IMR-90 (cell line): ENCODE data around the gene JAGN1. TPM values are rescaled to one million over a fixed set of nuclear protein-coding genes. Genes with fewer than 3 reads are reported as not detected.

ENCODE experiments used
- ATAC-seq: fragments of 200-7000 bp; cut with Tn5 transposase; 2 replicates; pipeline ENCODE4 v1.9.1; 2020; ENCODE audit warnings: low read depth, mild to moderate bottlenecking, moderate library complexity
- BruUV-seq: library from RNA; stranded (reverse); fragments of 400-500 nt; replicated peaks from 2 replicates; lab custom pipeline; 2021; lab: Mats Ljungman, UMichigan
- CTCF ChIA-PET: fragments of 300-600 bp; formaldehyde crosslinking; extraction: SDS; loops from one replicate; lab custom pipeline; 2021; ENCODE audit warnings: antibody characterized with exemption; lab: Yijun Ruan, JAX
- POLR2A ChIA-PET: fragments of 300-600 bp; sonication (Branson Sonifier 250); formaldehyde crosslinking; loops from one replicate; lab custom pipeline; 2022; ENCODE audit warnings: antibody characterized with exemption; ENCODE audit not compliant: unreplicated experiment; lab: Charles Lee
- DNase-seq: peaks from one replicate; pipeline ENCODE4 v3.0.0; 2013
- H2AFZ ChIP-seq: replicated peaks from 2 replicates; pipeline ENCODE3; 2013; ENCODE audit warnings: low read length, mild to moderate bottlenecking; ENCODE audit not compliant: poor library complexity
- H2AK5ac ChIP-seq: 2 replicates; pipeline ENCODE4 v1.6.1; 2013; ENCODE audit warnings: low read depth, low read length, inconsistent platforms
- H2AK9ac ChIP-seq: replicated peaks from 2 replicates; pipeline ENCODE3; 2013; ENCODE audit warnings: mild to moderate bottlenecking, low read depth, low read length, moderate library complexity; ENCODE audit not compliant: poor library complexity
- H2BK120ac ChIP-seq: 2 replicates; pipeline ENCODE4 v1.6.1; 2013; ENCODE audit warnings: low read depth, low read length, inconsistent platforms
- H2BK15ac ChIP-seq: 3 replicates; pipeline ENCODE4 v1.6.1; 2013; ENCODE audit warnings: low read depth, low read length, inconsistent platforms
- H2BK20ac ChIP-seq: 2 replicates; pipeline ENCODE4 v1.6.1; 2013; ENCODE audit warnings: low read depth, mild to moderate bottlenecking, inconsistent platforms, low read length, moderate library complexity
- H2BK5ac ChIP-seq: 2 replicates; pipeline ENCODE4 v1.6.1; 2013; ENCODE audit warnings: mild to moderate bottlenecking, low read depth, low read length, inconsistent platforms; ENCODE audit not compliant: poor library complexity, severe bottlenecking
- H3K14ac ChIP-seq: replicated peaks from 2 replicates; pipeline ENCODE4 v1.6.1; 2013; ENCODE audit warnings: low read depth, low read length, inconsistent platforms
- H3K18ac ChIP-seq: 2 replicates; pipeline ENCODE4 v1.6.1; 2013; ENCODE audit warnings: low read depth, low read length, control low read depth
- H3K23ac ChIP-seq: 2 replicates; pipeline ENCODE4 v1.6.1; 2013; ENCODE audit warnings: low read depth, low read length, inconsistent platforms
- H3K27ac ChIP-seq: 2 replicates; pipeline ENCODE4 v1.5.1; 2013; ENCODE audit warnings: mild to moderate bottlenecking, control low read depth, low read length; ENCODE audit not compliant: insufficient read depth
- H3K27me3 ChIP-seq: 2 replicates; pipeline ENCODE4 v1.6.1; 2013; ENCODE audit warnings: low read length; ENCODE audit not compliant: control insufficient read depth, insufficient read depth
- H3K36me3 ChIP-seq: 2 replicates; pipeline ENCODE4 v1.6.1; 2013; ENCODE audit warnings: low read length, mixed read lengths; ENCODE audit not compliant: control insufficient read depth, insufficient read depth
- H3K4ac ChIP-seq: 2 replicates; pipeline ENCODE4 v1.6.1; 2013; ENCODE audit warnings: low read depth, low read length, inconsistent platforms
- H3K4me1 ChIP-seq: 2 replicates; pipeline ENCODE4 v1.6.1; 2013; ENCODE audit warnings: low read length, mixed read lengths; ENCODE audit not compliant: control insufficient read depth, insufficient read depth
- H3K4me2 ChIP-seq: 2 replicates; pipeline ENCODE4 v1.6.1; 2013; ENCODE audit warnings: low read depth, mild to moderate bottlenecking, control low read depth, low read length, moderate library complexity
- H3K4me3 ChIP-seq: 2 replicates; pipeline ENCODE4 v1.5.1; 2013; ENCODE audit warnings: low read depth, mild to moderate bottlenecking, control low read depth, low read length, moderate library complexity; ENCODE audit not compliant: insufficient read depth
- H3K56ac ChIP-seq: 2 replicates; pipeline ENCODE4 v1.6.1; 2013; ENCODE audit warnings: low read length, inconsistent platforms; ENCODE audit not compliant: insufficient read depth; ENCODE audit errors: extremely low read depth
- H3K79me1 ChIP-seq, 2 experiments: 2 replicates each; pipeline ENCODE4 v1.6.1; 2013; ENCODE audit warnings: low read length in 2 of 2, inconsistent platforms in 1 of 2, low read depth in 1 of 2
- H3K9ac ChIP-seq: 2 replicates; pipeline ENCODE4 v1.6.1; 2013; ENCODE audit warnings: low read depth, low read length, control low read depth
- H3K9me1 ChIP-seq: 2 replicates; pipeline ENCODE4 v1.6.1; 2013; ENCODE audit warnings: low read length, inconsistent platforms; ENCODE audit not compliant: insufficient read depth
- H3K9me3 ChIP-seq: 2 replicates; pipeline ENCODE4 v1.6.1; 2013; ENCODE audit warnings: low read length; ENCODE audit not compliant: control insufficient read depth, insufficient read depth
- H4K20me1 ChIP-seq: 2 replicates; pipeline ENCODE4 v1.6.1; 2013; ENCODE audit warnings: low read length, inconsistent platforms; ENCODE audit not compliant: insufficient read depth
- H4K5ac ChIP-seq: 2 replicates; pipeline ENCODE4 v1.6.1; 2013; ENCODE audit warnings: mild to moderate bottlenecking, low read depth, low read length, control low read depth
- H4K8ac ChIP-seq, 2 experiments: 2 replicates each; pipeline ENCODE4 v1.6.1; 2013; ENCODE audit warnings: low read depth in 2 of 2, low read length in 2 of 2, control low read depth in 1 of 2, inconsistent platforms in 1 of 2
- H4K91ac ChIP-seq: 2 replicates; pipeline ENCODE4 v1.6.1; 2013; ENCODE audit warnings: low read depth, low read length, inconsistent platforms; ENCODE audit not compliant: insufficient read depth
- FOS ChIP-seq: fragments of 150-350 bp; IDR thresholded peaks from 2 replicates; pipeline ENCODE4 v1.6.1; 2016; ENCODE audit warnings: low read depth, low read length
- MAFK ChIP-seq: IDR thresholded peaks from 2 replicates; pipeline ENCODE4 v1.6.1; 2012; ENCODE audit warnings: low read depth, low read length, improper control_type of control experiment
- WGBS, 2 experiments: methylation state at CpG; one replicate each; pipeline versions ENCODE4 v1.1.5 to v1.1.7; 2013; ENCODE audit warnings: missing lambda C conversion rate in 2 of 2; ENCODE audit not compliant: insufficient read length in 1 of 2; ENCODE audit errors: extremely low coverage in 2 of 2; 5-methylcytosine and 5-hydroxymethylcytosine counted together
- dilution Hi-C: fragments of 300-500 bp; cut with HindIII; formaldehyde crosslinking; loops from one replicate; pipeline ENCODE4 v1.14.3; 2018; ENCODE audit warnings: low sequenced_read_pairs; ENCODE audit not compliant: unreplicated experiment
- in situ Hi-C: fragments of 300-500 bp; cut with MboI; formaldehyde crosslinking; loops from 3 replicates; pipeline ENCODE4 v1.14.3; 2019; ENCODE audit warnings: low sequenced_read_pairs, inconsistent platforms, mixed read lengths
- intact Hi-C: fragments of 100-400 bp; cut with micrococcal nuclease; formaldehyde crosslinking; loops from 2 replicates; pipeline ENCODE4 v1.10.0; 2022
- polyA plus RNA-seq, 3 experiments: library from polyadenylated mRNA; depleted of rRNA; stranded (reverse); fragments of >200 nt; gene quantifications; 2 replicates each; pipeline ENCODE4 v1.2.3, GENCODE V29; 2012; ENCODE audit warnings: low replicate concordance in 1 of 3
- total RNA-seq: library from RNA; depleted of rRNA; stranded (reverse); fragments of >200 nt; gene quantifications from 2 replicates; pipeline ENCODE4 v1.2.3, GENCODE V29; 2012

Gene JAGN1
- total and polyA plus RNA-seq, 2 of the 4 experiments (the other 2 are of a cell fraction): 32.7 to 39.3 TPM

DNA sequence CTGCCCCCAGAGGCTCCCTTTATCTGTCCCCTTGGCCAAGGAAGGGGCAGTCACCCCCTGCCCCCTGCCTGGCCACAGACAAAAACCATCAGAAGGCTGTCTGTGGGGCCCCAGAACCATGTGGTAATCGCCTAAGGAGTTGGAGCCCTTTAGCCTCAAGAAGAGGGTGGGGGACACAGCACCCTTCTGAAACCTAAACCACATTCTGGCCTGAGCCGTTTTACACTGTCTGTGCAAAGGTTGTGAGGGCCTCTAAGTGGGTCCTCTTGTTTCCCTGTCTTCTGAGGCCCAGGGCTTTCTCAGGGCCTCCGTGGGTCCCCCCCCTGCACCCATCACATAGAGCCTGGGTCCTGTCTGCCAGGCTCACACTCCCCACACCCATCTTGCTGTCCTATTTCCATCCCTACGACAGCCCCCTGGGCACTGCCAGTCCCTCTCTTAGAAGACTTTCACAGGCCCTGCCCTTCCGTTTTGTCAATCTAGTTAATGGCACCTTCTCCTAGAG, 28.7 kb upstream of the JAGN1 start:
- no peak overlapping the region for H2BK120ac ChIP-seq
- POLR2A ChIA-PET: no interaction called here
- H3K56ac ChIP-seq: no peak overlapping the region
- no peaks in the 10 kb centered on the region for H3K36me3 ChIP-seq
- H4K5ac ChIP-seq: no peak overlapping the region
- no peaks in the 10 kb centered on the region for H4K20me1 ChIP-seq
- H3K4me1 ChIP-seq: peaks cover 9% of the 10 kb centered on the region
- CTCF ChIA-PET: no interaction called here
- dilution Hi-C loops: no loop called here
- DNase-seq (no peak), ATAC-seq (no peak)
- no peak overlapping the region for H3K4ac ChIP-seq
- H3K4me2 ChIP-seq: no peak overlapping the region
- no peak overlapping the region for H3K14ac ChIP-seq
- no peaks in the 10 kb centered on the region for H3K79me1 ChIP-seq
- no peak overlapping the region for H2BK5ac ChIP-seq
- WGBS, 2 experiments: 93% methylated on average over 3 of the region's 5 CpGs; no CpG with 5 or more reads in 1 of the 2 experiments
- H2AK5ac ChIP-seq: no peak overlapping the region
- TF ChIP-seq FOS (no peak), MAFK (no peak)
- BruUV-seq: no TSS peak
- H4K91ac ChIP-seq: no peak overlapping the region
- H4K8ac ChIP-seq: no peak overlapping the region
- H3K9me3 ChIP-seq: no peaks in the 10 kb centered on the region
- no peak overlapping the region for H3K23ac ChIP-seq
- no peak overlapping the region for H2BK20ac ChIP-seq
- no peak overlapping the region for H2BK15ac ChIP-seq
- intact Hi-C loops: no loop called here
- in situ Hi-C loops: no loop called here
- no peak overlapping the region for H3K18ac ChIP-seq
- no peak overlapping the region for H2AFZ ChIP-seq
- no peak overlapping the region for H2AK9ac ChIP-seq
- no peak overlapping the region for H3K9ac ChIP-seq
- H3K4me3 ChIP-seq: no peak overlapping the region
- 0 out of 2 replicates have a peak, but pooled peaks cover 3% of the 10 kb centered on the region for H3K9me1 ChIP-seq
- H3K27me3 ChIP-seq: no peaks in the 10 kb centered on the region; the same call in 1 of the 2 replicates
- no peak overlapping the region for H3K27ac ChIP-seq
